Naive thymus-derived CD4-positive, alpha-beta T cell (primary cell): ENCODE measurements around the gene OSTF1. TPM values are rescaled to one million over a fixed set of nuclear protein-coding genes. Genes with fewer than 3 reads are reported as not detected.

Source experiments
- ATAC-seq: fragments of 150-1000 bp; cut with Tn5 transposase; 2 replicates; pipeline ENCODE4 v1.10.0; 2021; ENCODE audit warnings: mild to moderate bottlenecking, moderate library complexity
- CTCF ChIA-PET: fragments of 350-600 bp; sonication (Branson Sonifier 250); formaldehyde crosslinking; loops from one replicate; lab custom pipeline; 2021; ENCODE audit warnings: antibody characterized with exemption; lab: Charles Lee
- POLR2A ChIA-PET: fragments of 350-600 bp; sonication (Branson Sonifier 250); formaldehyde crosslinking; loops from one replicate; lab custom pipeline; 2021; ENCODE audit warnings: antibody characterized with exemption, inconsistent platforms; lab: Charles Lee
- DNase-seq, 9 donors: peaks; one replicate each; pipeline versions ENCODE4 v3.0.0 to v3.0.0-alpha.2; 2020 to 2022; ENCODE audit warnings: mixed read lengths in 1 of 9
- H3K27ac ChIP-seq: one replicate; pipeline ENCODE4 v1.7.0; 2013; ENCODE audit warnings: mild to moderate bottlenecking, low read depth, low read length, moderate library complexity
- H3K27me3 ChIP-seq, 2 donors: one replicate each; pipeline ENCODE4 v1.7.0; 2013; ENCODE audit warnings: low read length in 2 of 2, mild to moderate bottlenecking in 2 of 2, moderate library complexity in 2 of 2; ENCODE audit not compliant: control insufficient read depth in 2 of 2, insufficient read depth in 2 of 2
- H3K36me3 ChIP-seq, 3 experiments: 1 replicate in 2 of 3; 2 replicates in 1 of 3; pipeline ENCODE4 v1.7.0; 2013; ENCODE audit warnings: low read length in 3 of 3, mild to moderate bottlenecking in 3 of 3, moderate library complexity in 1 of 3; ENCODE audit not compliant: insufficient read depth in 3 of 3, control insufficient read depth in 2 of 3
- H3K4me1 ChIP-seq, 2 donors: one replicate each; pipeline ENCODE4 v1.7.0; 2013; ENCODE audit warnings: low read length in 2 of 2, mild to moderate bottlenecking in 2 of 2, moderate library complexity in 1 of 2; ENCODE audit not compliant: control insufficient read depth in 2 of 2, insufficient read depth in 2 of 2
- H3K4me3 ChIP-seq: 2 replicates; pipeline ENCODE4 v1.7.0; 2013; ENCODE audit warnings: mild to moderate bottlenecking, low read length
- H3K9me3 ChIP-seq, 3 experiments: 1 replicate in 2 of 3; 2 replicates in 1 of 3; pipeline ENCODE4 v1.7.0; 2013; ENCODE audit warnings: low read length in 3 of 3; ENCODE audit not compliant: control insufficient read depth in 2 of 3
- H3K27ac Mint-ChIP-seq, 9 donors: one replicate each; pipeline ENCODE4 v1.8.0; 2020 to 2022; ENCODE audit warnings: mixed read lengths in 9 of 9, mild to moderate bottlenecking in 8 of 9, moderate library complexity in 5 of 9, inconsistent platforms in 2 of 9
- H3K27me3 Mint-ChIP-seq, 5 donors: one replicate each; pipeline ENCODE4 v1.8.0; 2021 to 2022; ENCODE audit warnings: mixed read lengths in 5 of 5, mild to moderate bottlenecking in 1 of 5
- H3K36me3 Mint-ChIP-seq, 5 donors: one replicate each; pipeline ENCODE4 v1.8.0; 2020 to 2022; ENCODE audit warnings: mixed read lengths in 5 of 5, mild to moderate bottlenecking in 3 of 5, inconsistent platforms in 1 of 5
- H3K4me1 Mint-ChIP-seq, 7 donors: one replicate each; pipeline ENCODE4 v1.8.0; 2020 to 2022; ENCODE audit warnings: mixed read lengths in 7 of 7, mild to moderate bottlenecking in 3 of 7, inconsistent platforms in 1 of 7
- H3K4me3 Mint-ChIP-seq, 10 donors: one replicate each; pipeline ENCODE4 v1.8.0; 2020 to 2022; ENCODE audit warnings: mild to moderate bottlenecking in 10 of 10, mixed read lengths in 10 of 10, moderate library complexity in 6 of 10, inconsistent platforms in 2 of 10
- H3K9me3 Mint-ChIP-seq, 11 donors: one replicate each; pipeline ENCODE4 v1.8.0; 2020 to 2022; ENCODE audit warnings: mixed read lengths in 11 of 11, mild to moderate bottlenecking in 4 of 11, inconsistent platforms in 1 of 11, moderate library complexity in 1 of 11
- intact Hi-C, 2 donors: fragments of 100-400 bp; cut with micrococcal nuclease; formaldehyde crosslinking; loops; one replicate each; pipeline ENCODE4 v1.15.1; 2023
- polyA plus RNA-seq, 2 donors: library from polyadenylated mRNA; unstranded; fragments of 300-500 nt; fragmentation: Illumina TruSeq; gene quantifications; one replicate each; pipeline ENCODE4 v1.2.3, GENCODE V29; 2021
- total RNA-seq, 6 experiments: library from RNA in 5 of 6; stranded (reverse) in 5 of 6; gene quantifications; 1 replicate in 5 of 6; 2 replicates in 1 of 6; pipeline ENCODE4 v1.2.3 and lab custom pipeline; 2021 to 2026

Gene OSTF1
- total and polyA plus RNA-seq, 7 experiments from 2014 or later: 38.7 to 141 (median 88.0) TPM

DNA sequence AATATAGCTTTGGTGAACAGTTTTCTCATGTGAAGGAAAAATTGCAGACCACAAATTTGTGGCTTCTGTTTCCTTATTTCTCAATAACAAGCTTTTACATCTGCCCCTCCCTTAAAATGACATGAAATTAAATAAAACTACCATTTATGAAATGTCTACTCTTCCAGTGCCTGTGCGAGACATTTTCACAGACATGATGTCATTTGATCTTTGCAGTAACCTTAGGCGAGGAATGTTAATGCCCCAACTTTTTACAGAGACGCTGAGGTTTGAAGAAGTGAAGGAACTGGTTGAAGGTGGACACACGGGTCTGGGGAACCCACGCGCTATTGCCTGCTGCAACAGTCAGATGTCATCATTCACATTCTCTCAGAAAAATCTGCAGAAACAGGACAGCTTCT is 61.5 kb downstream of the OSTF1 start:
- Mint-ChIP-seq H3K4me3 (peak overlapping the region; percentile 68 to 88 (median 76)), H3K9me3 (peaks cover 3 to 12% (median 5%) of the 10 kb centered on the region in 11 donors), H3K27ac (peak overlapping the region; percentile 74 to 97 (median 95)), H3K36me3 (peaks cover 5 to 50% (median 17%) of the 10 kb centered on the region in 5 donors), H3K27me3 (no peaks in the 10 kb centered on the region), H3K4me1 (peaks cover 44 to 92% (median 87%) of the 10 kb centered on the region in 7 donors)
- Histone ChIP-seq H3K4me1 (peaks cover 64 to 74% of the 10 kb centered on the region in 2 donors), H3K27me3 (no peaks in the 10 kb centered on the region), H3K36me3 (no peaks in the 10 kb centered on the region), H3K9me3 (no peaks in the 10 kb centered on the region), H3K4me3 (peak overlapping the region; percentile 8), H3K27ac (peak overlapping the region; percentile 53)
- POLR2A ChIA-PET: interaction anchor here (1.3 to 3.9 kb wide), 4 partner anchors 9 to 62 kb away, joined by 3 to 32 read pairs (median 6); partner anchors contain the start of genes NMRK1 and OSTF1
- DNase-seq (peak in 1 of 9 donors; percentile 18), ATAC-seq (peak; percentile 12)
- CTCF ChIA-PET: interaction anchor here (0.8 to 1.3 kb wide), 3 partner anchors 12 to 122 kb away, joined by 3 read pairs; partner anchors contain the start of gene CARNMT1
- intact Hi-C loops: loop anchor here (1.0 to 10.0 kb wide), 10 partner anchors 8 to 1245 kb away; partner anchors contain the start of genes C9orf40 (in 2 of the 2), RFK (in 1 of the 2) and RORB (in 1 of the 2)

DNA sequence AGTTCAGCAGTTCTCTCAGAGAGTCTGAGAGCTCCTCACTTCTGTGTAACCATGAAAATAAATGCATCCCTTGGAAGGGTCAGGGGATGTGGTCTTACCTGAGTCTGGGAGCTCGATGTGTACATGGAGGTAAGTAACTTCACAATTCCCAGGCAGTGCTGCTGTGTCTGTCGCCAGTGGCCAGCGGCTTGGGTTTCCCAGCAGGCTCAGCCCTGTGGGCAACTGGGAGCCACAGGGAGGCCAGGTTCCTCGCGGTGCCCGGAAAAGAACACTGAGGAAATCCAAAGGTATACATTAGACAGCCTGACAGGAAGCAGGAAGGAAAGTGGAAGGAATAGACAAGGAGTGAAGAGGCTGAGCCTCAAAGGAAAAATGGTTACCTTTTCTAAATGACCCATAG is 62.2 kb downstream of the OSTF1 start:
- H3K36me3 Mint-ChIP-seq: peaks cover 0 to 46% (median 11%) of the 10 kb centered on the region in 5 donors
- Histone ChIP-seq H3K36me3 (no peaks in the 10 kb centered on the region), H3K4me1 (peaks cover 64 to 73% of the 10 kb centered on the region in 2 donors), H3K27me3 (no peaks in the 10 kb centered on the region), H3K9me3 (no peaks in the 10 kb centered on the region), H3K4me3 (no peak overlapping the region), H3K27ac (peak overlapping the region; percentile 53)
- intact Hi-C loops: loop anchor here (1.0 to 10.0 kb wide), 5 partner anchors 8 to 1244 kb away; partner anchors contain the start of genes C9orf40 (in 1 of the 2) and RFK (in 1 of the 2)
- no peak for ATAC-seq
- H3K27ac Mint-ChIP-seq: peak overlapping the region; percentile 81 to 97 (median 95)
- peak overlapping the region; percentile 64 to 88 (median 74) for H3K4me3 Mint-ChIP-seq
- peaks cover 0 to 6% (median 0%) of the 10 kb centered on the region in 11 donors for H3K9me3 Mint-ChIP-seq
- ChIA-PET CTCF (interaction anchor here (0.6 to 1.3 kb wide), 4 partner anchors 13 to 122 kb away, joined by 3 read pairs; partner anchors contain the start of gene CARNMT1), POLR2A (interaction anchor here (1.3 to 3.9 kb wide), 3 partner anchors 9 to 63 kb away, joined by 3 to 32 read pairs (median 5); partner anchors contain the start of genes NMRK1 and OSTF1)
- no peaks in the 10 kb centered on the region for H3K27me3 Mint-ChIP-seq
- no peak for DNase-seq
- H3K4me1 Mint-ChIP-seq: peaks cover 42 to 89% (median 83%) of the 10 kb centered on the region in 7 donors

DNA sequence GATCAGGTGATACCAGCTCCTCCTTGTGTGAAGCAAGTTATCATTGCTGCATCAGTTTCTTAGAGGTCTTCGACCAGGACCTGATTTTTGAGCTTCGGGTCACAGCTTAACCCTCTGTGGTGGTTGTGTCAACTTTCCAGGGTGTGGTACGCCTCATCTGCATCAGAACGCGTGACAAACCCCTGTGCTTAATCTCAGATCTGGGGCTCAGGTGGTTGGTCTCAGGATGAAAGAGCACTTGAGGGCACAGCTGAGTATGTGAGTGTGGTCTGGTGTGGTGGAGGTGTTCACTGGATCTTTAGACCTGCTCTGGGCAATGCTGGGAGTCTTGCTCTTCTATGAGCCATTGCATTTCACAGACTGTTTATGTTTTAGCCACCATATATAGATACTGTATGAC is 64.1 kb downstream of the OSTF1 start:
- intact Hi-C loops: loop anchor here (1.0 to 10.0 kb wide), 6 partner anchors 18 to 1242 kb away; partner anchors contain the start of genes C9orf40 (in 1 of the 2), CARNMT1 (in 1 of the 2), NMRK1 (in 1 of the 2) and OSTF1 (in 1 of the 2)
- H3K9me3 ChIP-seq: no peaks in the 10 kb centered on the region
- peak overlapping the region; percentile 2 for H3K4me3 ChIP-seq
- ATAC-seq (peak; percentile 76), DNase-seq (peak in 3 of 9 donors; percentile 14 to 25 (median 24))
- peak overlapping the region; percentile 81 to 97 (median 96) for H3K27ac Mint-ChIP-seq
- POLR2A ChIA-PET: interaction anchor here (0.6 to 3.9 kb wide), 5 partner anchors 14 to 286 kb away, joined by 3 to 32 read pairs (median 4); partner anchors contain the start of genes NMRK1 and OSTF1
- H3K27me3 ChIP-seq: no peaks in the 10 kb centered on the region
- peaks cover 72% of the 10 kb centered on the region in 2 donors for H3K4me1 ChIP-seq
- H3K36me3 Mint-ChIP-seq: peaks cover 0 to 43% (median 5%) of the 10 kb centered on the region in 5 donors
- peak overlapping the region; percentile 43 for H3K27ac ChIP-seq
- H3K4me3 Mint-ChIP-seq: peak overlapping the region; percentile 48 to 84 (median 74)
- CTCF ChIA-PET: interaction anchor here (0.6 to 0.7 kb wide), 2 partner anchors 45 to 1297 kb away, joined by 3 read pairs; no protein-coding TSS in a partner anchor
- no peaks in the 10 kb centered on the region for H3K27me3 Mint-ChIP-seq
- no peaks in the 10 kb centered on the region for H3K36me3 ChIP-seq
- peaks cover 51 to 88% (median 83%) of the 10 kb centered on the region in 7 donors for H3K4me1 Mint-ChIP-seq
- H3K9me3 Mint-ChIP-seq: peaks cover 0 to 2% (median 0%) of the 10 kb centered on the region in 11 donors

DNA sequence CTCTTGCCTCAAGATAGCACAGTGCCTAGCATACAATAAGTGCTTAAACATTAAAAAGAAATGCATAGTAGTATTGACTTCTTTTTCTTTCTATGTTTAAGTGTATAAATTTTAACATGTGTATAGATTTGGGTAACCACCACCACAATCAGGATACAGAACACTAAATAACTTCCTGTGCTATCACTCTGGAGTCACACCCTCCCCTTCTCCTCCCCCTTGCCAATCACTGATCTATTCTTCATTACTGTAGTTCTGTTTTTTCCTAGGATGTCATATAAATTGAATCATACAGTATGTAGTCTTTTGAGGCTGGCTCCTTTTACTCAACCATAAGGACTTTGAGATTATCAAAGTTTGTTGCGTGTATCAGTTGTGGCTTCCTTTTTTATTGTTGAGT is 68.5 kb downstream of the OSTF1 start:
- Histone ChIP-seq H3K36me3 (no peaks in the 10 kb centered on the region), H3K9me3 (no peaks in the 10 kb centered on the region), H3K4me1 (peaks cover 28 to 35% of the 10 kb centered on the region in 2 donors), H3K4me3 (no peak overlapping the region), H3K27me3 (no peaks in the 10 kb centered on the region), H3K27ac (peak overlapping the region; percentile 3)
- Mint-ChIP-seq H3K4me3 (peak overlapping the region in 5 of 10 donors; percentile 9 to 66 (median 48)), H3K36me3 (peaks cover 0 to 34% (median 10%) of the 10 kb centered on the region in 5 donors), H3K4me1 (peaks cover 21 to 60% (median 44%) of the 10 kb centered on the region in 7 donors), H3K9me3 (peaks cover 0 to 2% (median 0%) of the 10 kb centered on the region in 11 donors), H3K27me3 (no peaks in the 10 kb centered on the region), H3K27ac (peak overlapping the region in 7 of 9 donors; percentile 11 to 97 (median 67))
- ATAC-seq (peak; percentile 48), DNase-seq (no peak)
- ChIA-PET POLR2A (interaction anchor here (1.2 kb wide), 1 partner anchor 65 kb away, joined by 3 read pairs; no protein-coding TSS in a partner anchor), CTCF (interaction anchor here (0.6 kb wide), 1 partner anchor 28 kb away, joined by 3 read pairs; no protein-coding TSS in a partner anchor)
- intact Hi-C loops: loop anchor here (1.0 to 10.0 kb wide), 3 partner anchors 9 to 1238 kb away; partner anchors contain the start of gene RFK (in 1 of the 2)

DNA sequence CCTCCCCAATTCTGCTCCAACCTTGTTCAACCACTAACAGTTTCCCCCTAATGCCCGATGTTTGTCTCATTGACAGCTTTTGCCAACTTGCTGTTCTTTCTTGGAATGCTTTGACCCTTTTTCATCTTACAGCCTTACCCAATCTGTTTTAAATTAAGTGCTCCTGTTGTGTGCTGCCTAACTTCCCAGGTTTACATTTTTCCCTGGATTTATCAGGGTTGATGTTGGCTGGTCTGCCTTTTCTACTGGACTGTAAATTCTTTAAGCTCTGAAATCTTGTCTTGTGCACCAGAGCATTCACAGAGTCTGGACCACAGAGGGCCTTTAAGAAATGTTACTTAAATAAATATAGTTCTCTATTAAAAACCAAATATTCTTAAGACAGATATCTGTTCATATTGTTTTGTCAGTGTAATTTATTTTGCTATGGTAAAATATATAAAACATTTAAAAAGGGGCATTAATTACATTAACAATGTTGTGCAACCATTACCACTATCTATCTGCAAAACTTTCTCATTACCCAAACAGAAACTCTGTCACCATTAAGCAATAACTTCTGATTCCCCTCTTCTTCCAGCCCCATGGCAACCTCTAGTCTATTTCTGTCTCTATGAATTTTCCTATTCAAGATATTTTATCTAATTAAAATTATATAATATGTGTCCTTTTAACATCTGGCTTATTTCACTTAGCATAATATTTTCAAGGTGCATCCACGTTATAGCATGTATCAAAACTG is 73.0 kb downstream of the OSTF1 start:
- POLR2A ChIA-PET: interaction anchor here (0.9 to 1.8 kb wide), 2 partner anchors 24 to 73 kb away, joined by 3 to 4 read pairs; partner anchors contain the start of genes NMRK1 and OSTF1
- no peaks in the 10 kb centered on the region for H3K27me3 ChIP-seq
- peak overlapping the region in 1 of 9 donors; percentile 79 for H3K27ac Mint-ChIP-seq
- H3K27ac ChIP-seq: no peak overlapping the region
- H3K36me3 ChIP-seq: no peaks in the 10 kb centered on the region
- H3K4me3 Mint-ChIP-seq: no peak overlapping the region
- no peak for ATAC-seq
- intact Hi-C loops: no loop called here
- no peaks in the 10 kb centered on the region for H3K9me3 ChIP-seq
- no peak overlapping the region for H3K4me3 ChIP-seq
- peaks cover 9% of the 10 kb centered on the region in 2 donors for H3K4me1 ChIP-seq
- H3K9me3 Mint-ChIP-seq: peaks cover 0 to 18% (median 2%) of the 10 kb centered on the region in 11 donors
- DNase-seq: no peak
- no peaks in the 10 kb centered on the region for H3K27me3 Mint-ChIP-seq
- H3K4me1 Mint-ChIP-seq: peaks cover 8 to 31% (median 15%) of the 10 kb centered on the region in 7 donors
- CTCF ChIA-PET: no interaction called here
- H3K36me3 Mint-ChIP-seq: peaks cover 5 to 48% (median 28%) of the 10 kb centered on the region in 5 donors

DNA sequence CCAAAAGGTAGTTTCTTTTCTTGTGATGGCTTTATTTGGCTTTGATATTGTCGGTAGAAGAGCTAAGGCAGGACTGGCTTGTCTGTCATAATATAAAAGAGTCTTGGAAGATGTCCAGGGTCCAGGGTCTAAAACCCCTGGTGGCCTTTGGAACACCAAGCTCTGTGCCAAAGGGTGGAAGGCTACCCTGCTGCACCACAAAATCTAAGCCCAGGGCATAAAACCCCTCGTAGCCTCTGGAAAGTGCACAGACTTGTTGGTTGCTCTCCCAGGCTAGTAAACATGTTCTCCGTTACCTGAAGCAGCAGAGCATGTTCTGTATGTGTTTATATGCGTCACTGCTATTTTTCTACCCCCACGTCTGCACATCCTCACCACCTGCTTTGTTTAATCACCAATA is 75.5 kb downstream of the OSTF1 start:
- no peak overlapping the region for H3K4me3 Mint-ChIP-seq
- H3K4me3 ChIP-seq: no peak overlapping the region
- peaks cover 0 to 5% (median 0%) of the 10 kb centered on the region in 3 experiments for H3K9me3 ChIP-seq
- no peak overlapping the region for H3K27ac ChIP-seq
- DNase-seq: no peak
- peaks cover 0 to 7% (median 0%) of the 10 kb centered on the region in 3 experiments for H3K36me3 ChIP-seq
- peaks cover 0 to 22% (median 14%) of the 10 kb centered on the region in 11 donors for H3K9me3 Mint-ChIP-seq
- H3K27ac Mint-ChIP-seq: no peak overlapping the region
- H3K4me1 Mint-ChIP-seq: peaks cover 7 to 37% (median 24%) of the 10 kb centered on the region in 7 donors
- H3K27me3 Mint-ChIP-seq: no peaks in the 10 kb centered on the region
- no peaks in the 10 kb centered on the region for H3K27me3 ChIP-seq
- peaks cover 14 to 60% (median 48%) of the 10 kb centered on the region in 5 donors for H3K36me3 Mint-ChIP-seq
- intact Hi-C loops: no loop called here
- no peak for ATAC-seq
- H3K4me1 ChIP-seq: no peaks in the 10 kb centered on the region
- CTCF ChIA-PET: no interaction called here
- POLR2A ChIA-PET: no interaction called here
